ENCODE measurements around the gene BRINP3.

GRCh38 chr1:190464690-190465089 is 13.0 kb downstream of the BRINP3 start:
- TF ChIP-seq, protein P1, sequence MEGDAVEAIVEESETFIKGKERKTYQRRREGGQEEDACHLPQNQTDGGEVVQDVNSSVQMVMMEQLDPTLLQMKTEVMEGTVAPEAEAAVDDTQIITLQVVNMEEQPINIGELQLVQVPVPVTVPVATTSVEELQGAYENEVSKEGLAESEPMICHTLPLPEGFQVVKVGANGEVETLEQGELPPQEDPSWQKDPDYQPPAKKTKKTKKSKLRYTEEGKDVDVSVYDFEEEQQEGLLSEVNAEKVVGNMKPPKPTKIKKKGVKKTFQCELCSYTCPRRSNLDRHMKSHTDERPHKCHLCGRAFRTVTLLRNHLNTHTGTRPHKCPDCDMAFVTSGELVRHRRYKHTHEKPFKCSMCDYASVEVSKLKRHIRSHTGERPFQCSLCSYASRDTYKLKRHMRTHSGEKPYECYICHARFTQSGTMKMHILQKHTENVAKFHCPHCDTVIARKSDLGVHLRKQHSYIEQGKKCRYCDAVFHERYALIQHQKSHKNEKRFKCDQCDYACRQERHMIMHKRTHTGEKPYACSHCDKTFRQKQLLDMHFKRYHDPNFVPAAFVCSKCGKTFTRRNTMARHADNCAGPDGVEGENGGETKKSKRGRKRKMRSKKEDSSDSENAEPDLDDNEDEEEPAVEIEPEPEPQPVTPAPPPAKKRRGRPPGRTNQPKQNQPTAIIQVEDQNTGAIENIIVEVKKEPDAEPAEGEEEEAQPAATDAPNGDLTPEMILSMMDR (IDR thresholded peaks at IDR 0.05), result no peak
- no peak for TF ChIP-seq POLR2A (IDR thresholded peaks at IDR 0.05)
- no peak for TF ChIP-seq POLR2AphosphoS5 (IDR thresholded peaks at IDR 0.05)
